ACC112 (cell line): ENCODE measurements around the gene ACTL10.

Experiments
- H2AFZ ChIP-seq: fragments of 200-600 bp; sonication (generic); one replicate; pipeline ENCODE4 v1.6.0; 2017; ENCODE audit warnings: antibody characterized with exemption, low read length; ENCODE audit not compliant: unreplicated experiment
- H3K27ac ChIP-seq: fragments of 200-600 bp; sonication (generic); 2 replicates; pipeline ENCODE4 v1.5.1; 2014; ENCODE audit warnings: low read depth, mild to moderate bottlenecking, antibody characterized with exemption, low read length, moderate library complexity
- H3K27me3 ChIP-seq: fragments of 200-600 bp; sonication (generic); 2 replicates; pipeline ENCODE4 v1.6.1; 2014; ENCODE audit warnings: mild to moderate bottlenecking, antibody characterized with exemption, low read length, moderate library complexity, mixed read lengths; ENCODE audit not compliant: insufficient read depth
- H3K36me3 ChIP-seq: fragments of 200-600 bp; sonication (generic); 2 replicates; pipeline ENCODE4 v1.6.1; 2016; ENCODE audit warnings: mild to moderate bottlenecking, antibody characterized with exemption, low read length, moderate library complexity, mixed read lengths; ENCODE audit not compliant: insufficient read depth
- H3K4me1 ChIP-seq: fragments of 200-600 bp; sonication (generic); one replicate; pipeline ENCODE4 v1.6.1; 2016; ENCODE audit warnings: low read length, mixed read lengths; ENCODE audit not compliant: insufficient read depth, unreplicated experiment, control insufficient read depth
- H3K4me3 ChIP-seq: fragments of 200-600 bp; sonication (generic); 2 replicates; pipeline ENCODE4 v1.5.1; 2014; ENCODE audit warnings: mild to moderate bottlenecking, low read depth, low read length
- H3K79me2 ChIP-seq: fragments of 200-600 bp; sonication (generic); one replicate; pipeline ENCODE4 v1.6.0; 2016; ENCODE audit warnings: low read length; ENCODE audit not compliant: control insufficient read depth, unreplicated experiment, insufficient read depth

Gene ACTL10

DNA sequence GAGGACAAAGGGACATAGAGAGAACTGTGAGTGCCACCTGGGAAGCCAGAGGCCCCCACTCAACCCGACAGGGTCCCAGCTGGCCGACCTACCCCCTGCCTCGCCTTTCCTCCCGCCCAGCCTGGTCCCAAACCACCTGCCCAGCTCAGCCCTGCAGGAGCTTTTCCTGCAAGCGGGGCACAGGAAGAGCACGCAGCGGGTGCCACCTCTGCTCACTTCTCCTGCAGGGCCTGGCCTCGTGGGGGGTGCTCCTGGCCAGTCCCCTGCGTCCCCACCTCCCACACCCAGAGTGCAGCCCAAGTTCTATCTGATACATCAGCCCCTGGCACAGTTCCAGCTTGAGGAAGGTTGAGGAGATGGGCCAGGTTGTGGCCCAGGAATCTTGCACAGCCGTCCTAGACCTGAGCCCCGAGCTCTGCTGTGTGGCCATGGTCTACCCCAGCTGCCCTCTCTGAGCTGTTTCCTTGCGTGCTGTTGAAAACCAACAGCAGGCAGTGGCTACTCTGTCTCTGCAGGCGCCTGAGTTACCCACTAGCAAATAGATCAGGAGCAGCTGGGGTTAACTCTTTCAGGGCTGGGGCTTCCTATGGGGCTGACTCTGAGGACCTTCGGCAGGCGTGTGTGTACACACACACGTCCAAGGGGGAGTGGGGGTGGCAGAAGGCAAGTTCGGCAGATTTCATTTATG lies 5.8 kb downstream of the ACTL10 start:
- Histone ChIP-seq H2AFZ (no peak overlapping the region), H3K79me2 (peaks cover 13% of the 10 kb centered on the region), H3K4me1 (peaks cover 26% of the 10 kb centered on the region), H3K27ac (no peak overlapping the region), H3K27me3 (no peaks in the 10 kb centered on the region), H3K4me3 (peak overlapping the region; percentile 88), H3K36me3 (0 out of 2 replicates have a peak, but pooled peaks cover 5% of the 10 kb centered on the region)

DNA sequence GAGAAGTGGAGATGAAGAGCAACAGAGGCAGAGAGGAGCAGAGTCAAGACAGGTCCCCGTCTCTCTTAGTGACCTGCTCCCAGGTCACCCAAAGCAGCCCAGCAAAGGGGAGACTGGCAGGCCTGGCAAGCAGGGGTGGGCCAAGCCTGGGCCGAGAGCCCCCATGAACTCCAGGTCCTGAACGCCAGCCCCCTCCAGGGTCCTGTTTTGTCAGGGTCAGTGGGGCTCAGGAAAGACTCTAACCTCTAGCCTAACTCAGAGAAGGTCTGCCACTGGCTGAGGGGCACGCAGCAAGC lies 6.3 kb downstream of the ACTL10 start:
- Histone ChIP-seq H2AFZ (no peak overlapping the region), H3K4me3 (peak overlapping the region; percentile 88)

DNA sequence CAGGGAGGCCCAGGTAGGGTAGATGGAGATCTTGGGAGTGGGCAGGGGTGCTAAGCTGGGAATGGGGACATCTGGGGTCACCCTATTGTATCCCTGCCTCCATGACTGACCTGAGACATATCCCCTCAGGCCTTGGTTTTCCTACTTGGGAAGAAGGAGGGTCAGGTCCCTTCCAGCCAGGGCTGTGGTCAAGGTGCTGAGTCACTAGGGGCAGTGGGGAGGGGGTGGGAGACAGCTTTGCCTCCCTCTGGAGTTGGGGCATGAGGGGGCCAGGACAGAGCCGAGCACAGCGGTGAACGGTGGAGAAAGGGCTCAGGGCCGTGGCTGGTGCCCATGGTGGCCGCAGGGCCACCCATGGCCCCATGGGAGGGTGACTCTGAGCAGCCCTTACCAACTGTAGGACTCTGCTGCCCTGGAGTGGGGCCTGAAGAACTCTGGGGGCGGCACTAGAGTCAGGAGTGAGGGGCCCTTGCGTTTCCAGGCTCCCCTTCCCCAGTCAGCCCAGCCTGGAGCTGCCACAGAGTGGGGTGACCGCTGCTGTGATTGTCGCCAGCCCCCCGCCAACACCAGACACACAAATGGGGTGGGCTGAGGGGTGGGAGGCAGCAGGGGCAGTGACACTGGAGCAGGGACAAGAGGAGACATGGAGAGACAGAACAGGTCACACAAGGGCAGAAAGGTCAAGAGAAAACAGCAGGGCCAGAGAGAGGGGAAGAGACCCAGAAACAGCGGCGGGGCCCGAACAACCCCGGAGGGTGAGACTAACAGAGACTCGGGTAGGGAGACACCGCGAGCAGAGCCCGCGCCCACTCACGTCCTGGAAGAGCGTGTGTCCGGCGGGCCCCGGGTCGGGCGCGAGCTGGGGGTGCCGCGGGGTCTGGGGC lies 6.9 kb downstream of the ACTL10 start:
- Histone ChIP-seq H3K79me2 (peaks cover 13% of the 10 kb centered on the region), H3K4me3 (peak overlapping the region; percentile 88), H2AFZ (no peak overlapping the region), H3K36me3 (0 out of 2 replicates have a peak, but pooled peaks cover 8% of the 10 kb centered on the region), H3K27me3 (no peaks in the 10 kb centered on the region), H3K27ac (0 out of 2 replicates have a peak overlapping the region, but pooled peaks have one; percentile 2), H3K4me1 (peaks cover 22% of the 10 kb centered on the region)

More for the DNA sequence above, 6.3 kb downstream of the ACTL10 start:
- no peak overlapping the region for H3K27ac ChIP-seq
- H3K4me1 ChIP-seq, result peaks cover 25% of the 10 kb centered on the region
- H3K79me2 ChIP-seq, result peaks cover 13% of the 10 kb centered on the region
- 0 out of 2 replicates have a peak, but pooled peaks cover 8% of the 10 kb centered on the region for H3K36me3 ChIP-seq
- no peaks in the 10 kb centered on the region for H3K27me3 ChIP-seq

DNA sequence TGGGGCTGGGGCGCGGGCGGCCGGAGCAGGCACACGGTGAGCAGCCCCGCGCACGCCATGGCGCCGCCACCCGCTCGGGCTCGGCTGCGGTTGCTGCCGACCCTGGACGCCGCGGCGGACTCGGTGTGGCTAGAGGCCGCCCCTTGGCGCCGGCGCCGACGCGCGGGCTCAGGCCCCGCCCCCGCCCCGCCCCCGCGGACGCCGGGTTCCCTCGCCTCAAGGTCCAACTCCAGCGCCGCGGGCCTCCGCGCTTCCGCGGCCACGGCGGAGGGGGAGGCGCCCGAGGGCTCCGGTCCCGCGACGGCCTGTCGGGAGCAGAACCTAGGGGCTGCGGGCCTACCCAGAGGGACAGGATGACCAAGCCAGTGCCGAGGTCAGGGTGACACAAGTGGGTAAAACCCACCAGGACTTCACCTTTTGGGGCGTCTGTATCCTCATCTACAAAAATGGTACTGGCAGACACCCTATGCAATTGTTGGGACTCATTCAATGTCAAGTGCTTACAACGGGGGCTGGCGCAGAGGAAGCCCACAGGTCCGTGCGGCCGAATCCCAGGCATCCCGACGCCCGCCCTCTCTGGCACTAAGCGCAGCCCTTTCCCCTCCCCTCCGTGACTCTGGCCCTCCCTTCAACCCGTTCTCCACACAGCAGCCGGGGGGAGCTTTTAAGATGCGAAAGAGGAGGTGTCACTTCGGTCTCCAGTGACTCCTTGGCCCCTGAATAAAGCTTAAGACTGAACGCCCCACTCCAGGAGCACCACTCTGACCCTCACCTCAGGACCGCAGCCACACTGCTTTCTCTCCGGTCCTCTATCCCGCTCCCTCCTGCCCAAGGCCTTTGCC lies 7.8 kb downstream of the ACTL10 start, which contains the start of gene NECAB3:
TSS of gene NECAB3 (minus strand) at position 135 of the 842 bp plus-strand sequence. CDS start at position 59, 76 bp downstream.
- peak within 1 kb of the TSS; percentile 88 for H3K4me3 ChIP-seq
- H2AFZ ChIP-seq, result peak within 1 kb of the TSS; percentile 97
- H3K79me2 ChIP-seq, result peaks cover 13% of the 10 kb centered on the region
- H3K36me3 ChIP-seq, result 0 out of 2 replicates have a peak, but pooled peaks cover 8% of the 10 kb centered on the region
- H3K4me1 ChIP-seq, result peaks cover 22% of the 10 kb centered on the region
- H3K27ac ChIP-seq, result peak within 1 kb of the TSS; percentile 44
- no peaks in the 10 kb centered on the region for H3K27me3 ChIP-seq

DNA sequence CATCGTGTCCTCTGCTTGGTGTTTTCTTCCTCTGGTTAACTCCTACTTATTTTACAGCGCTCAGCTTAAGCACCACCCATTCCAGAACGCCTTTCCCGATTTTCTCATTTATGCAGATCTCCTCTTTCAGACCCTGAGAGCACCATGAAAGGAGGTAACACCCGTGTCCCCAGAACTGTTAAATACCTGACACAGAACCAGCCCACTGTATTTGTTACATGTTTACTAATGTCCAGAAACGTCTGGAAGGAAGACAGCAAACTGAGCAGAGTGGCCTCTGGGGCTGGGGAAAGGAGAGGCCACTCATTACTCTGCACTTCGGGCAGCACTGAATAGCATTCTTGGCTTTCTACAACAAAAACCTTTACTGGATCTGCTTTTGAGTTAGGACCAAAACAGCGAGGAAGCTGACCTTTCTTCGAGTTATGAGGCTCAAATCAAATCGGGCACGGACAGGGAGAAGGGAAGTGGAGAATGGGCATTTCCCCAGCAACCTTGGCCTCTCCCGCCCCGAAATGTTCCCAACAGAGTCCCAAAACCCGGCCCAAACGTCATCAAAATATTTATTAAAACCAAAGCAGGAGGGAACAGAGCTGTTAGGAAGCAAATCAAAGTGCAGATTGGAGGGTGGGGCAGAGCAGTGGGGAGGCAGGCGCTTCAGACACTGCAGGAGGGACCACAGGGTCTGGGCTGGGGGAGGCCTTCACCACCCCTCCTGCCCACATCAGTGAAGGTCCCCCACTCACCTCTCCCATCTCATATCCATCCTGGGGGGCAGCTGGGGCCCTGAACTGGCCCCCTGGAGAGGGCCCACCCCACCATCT lies 8.6 kb downstream of the ACTL10 start:
- peak overlapping the region; percentile 88 for H3K4me3 ChIP-seq
- H3K27ac ChIP-seq, result peak overlapping the region; percentile 44

DNA sequence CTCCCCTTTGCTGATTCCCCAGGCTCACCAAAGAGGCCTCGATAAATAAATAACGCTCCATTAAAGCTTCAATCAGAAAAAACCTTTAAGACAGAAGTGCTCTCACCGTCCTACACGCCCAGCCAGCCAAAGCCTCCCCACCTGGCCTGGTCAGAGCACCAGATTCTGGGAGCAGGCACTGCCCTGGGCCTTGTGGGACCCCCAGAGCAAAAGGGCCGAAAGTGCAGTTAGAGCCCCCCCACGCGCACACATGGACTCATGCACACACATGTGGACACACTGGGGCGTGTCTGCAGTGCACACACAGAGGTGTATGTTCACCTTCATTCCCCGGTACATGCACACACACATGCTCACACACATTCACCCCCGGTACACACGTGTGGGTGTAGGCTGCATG lies 9.4 kb downstream of the ACTL10 start:
- Histone ChIP-seq H3K4me1 (peaks cover 32% of the 10 kb centered on the region), H3K36me3 (0 out of 2 replicates have a peak, but pooled peaks cover 8% of the 10 kb centered on the region), H3K79me2 (peaks cover 13% of the 10 kb centered on the region), H3K4me3 (no peak overlapping the region), H2AFZ (no peak overlapping the region), H3K27ac (no peak overlapping the region), H3K27me3 (no peaks in the 10 kb centered on the region)

More for the DNA sequence above, 8.6 kb downstream of the ACTL10 start:
- Histone ChIP-seq H3K4me1 (peaks cover 25% of the 10 kb centered on the region), H3K36me3 (0 out of 2 replicates have a peak, but pooled peaks cover 8% of the 10 kb centered on the region), H3K27me3 (no peaks in the 10 kb centered on the region), H2AFZ (no peak overlapping the region), H3K79me2 (peaks cover 13% of the 10 kb centered on the region)

DNA sequence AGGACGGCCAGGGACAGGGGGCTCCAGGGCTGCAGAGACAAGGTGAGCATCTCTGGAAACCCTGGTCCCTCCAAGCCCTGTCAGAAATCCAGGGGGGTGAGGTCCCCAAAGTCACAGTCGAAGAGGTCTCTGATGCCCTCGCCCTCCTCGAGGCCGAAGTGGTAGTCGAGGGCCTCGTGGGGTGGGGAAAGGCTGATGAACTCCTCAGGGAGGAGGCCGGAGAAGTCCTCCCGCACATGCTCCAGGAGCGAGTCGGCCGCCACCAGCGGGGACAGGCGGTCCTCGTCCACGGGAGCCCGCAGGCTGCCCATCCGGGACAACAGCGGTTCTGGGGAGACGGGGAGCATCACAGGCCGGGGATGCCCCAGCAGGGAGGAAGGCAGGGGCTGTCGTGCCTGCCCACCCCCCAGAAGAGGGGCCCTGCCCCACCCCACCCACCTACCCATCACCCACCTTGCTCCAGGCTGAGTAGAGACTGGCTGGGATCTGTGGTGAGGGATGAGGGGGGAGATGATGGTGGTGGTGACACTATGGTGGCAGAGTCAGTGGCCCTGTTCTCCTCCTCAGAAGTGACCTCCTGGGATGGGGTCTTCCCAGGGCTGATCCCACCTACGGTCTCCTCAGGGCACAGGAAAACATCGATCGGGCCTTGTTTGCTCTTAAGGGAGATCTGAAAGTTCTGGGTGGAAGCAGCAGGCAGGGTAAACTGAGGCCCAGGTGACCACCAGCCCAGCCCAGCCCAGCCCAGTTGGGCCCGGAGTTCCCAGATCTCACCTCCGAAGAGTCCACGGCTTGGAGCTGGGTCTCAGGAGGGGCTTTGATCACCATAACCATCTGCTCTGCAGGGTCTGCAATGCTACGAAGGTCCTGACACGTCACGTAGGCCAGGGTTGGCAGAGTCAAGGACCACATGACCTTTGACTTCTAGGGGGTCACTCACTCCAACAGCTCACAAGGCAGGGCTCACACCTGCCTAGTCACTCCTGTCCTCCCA lies 10.2 kb downstream of the ACTL10 start:
- 0 out of 2 replicates have a peak, but pooled peaks cover 8% of the 10 kb centered on the region for H3K36me3 ChIP-seq

DNA sequence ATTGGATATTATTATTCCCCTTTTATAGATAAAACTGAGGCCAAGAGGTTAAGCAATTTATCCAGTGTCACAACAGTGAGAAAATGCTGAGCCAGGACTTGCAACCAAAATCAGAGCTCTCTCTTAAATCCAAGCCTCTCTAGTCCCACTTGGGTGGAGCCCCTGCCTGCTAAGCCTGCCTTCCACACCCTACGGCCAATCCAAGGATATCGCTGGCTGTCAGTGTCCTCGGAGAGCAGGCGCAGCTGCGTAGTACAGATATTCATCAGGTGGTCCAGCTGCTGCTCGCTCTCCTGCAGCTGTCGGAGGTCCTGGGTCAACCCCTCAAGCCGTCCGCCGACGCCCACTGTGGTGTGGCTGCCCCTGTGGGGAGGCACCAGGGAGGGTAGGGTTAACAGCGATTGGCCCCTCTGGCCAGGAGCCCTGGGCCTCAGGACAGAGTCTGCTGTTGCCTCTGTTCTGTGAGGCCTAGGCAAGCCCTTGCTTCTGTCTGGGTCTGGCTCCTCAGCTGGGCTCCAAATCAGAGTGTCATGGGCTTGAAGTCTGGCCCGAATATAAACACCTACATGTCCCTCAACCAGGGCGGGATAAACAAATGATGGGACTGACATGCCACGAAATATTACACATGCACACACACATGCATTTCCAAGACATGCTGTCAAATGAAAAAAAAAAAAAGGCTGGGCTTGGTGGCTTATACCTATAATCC lies 11.4 kb downstream of the ACTL10 start:
- Histone ChIP-seq H3K79me2 (peaks cover 18% of the 10 kb centered on the region), H3K4me3 (no peak overlapping the region), H3K27me3 (no peaks in the 10 kb centered on the region), H3K27ac (no peak overlapping the region), H2AFZ (no peak overlapping the region), H3K4me1 (peaks cover 33% of the 10 kb centered on the region), H3K36me3 (0 out of 2 replicates have a peak, but pooled peaks cover 8% of the 10 kb centered on the region)

More for the DNA sequence above, 10.2 kb downstream of the ACTL10 start:
- Histone ChIP-seq H2AFZ (no peak overlapping the region), H3K79me2 (peaks cover 18% of the 10 kb centered on the region), H3K27me3 (no peaks in the 10 kb centered on the region), H3K4me3 (no peak overlapping the region), H3K4me1 (peaks cover 36% of the 10 kb centered on the region), H3K27ac (no peak overlapping the region)
